ENCODE results near the gene ANKRD50.

ANKRD50 gene

DNA sequence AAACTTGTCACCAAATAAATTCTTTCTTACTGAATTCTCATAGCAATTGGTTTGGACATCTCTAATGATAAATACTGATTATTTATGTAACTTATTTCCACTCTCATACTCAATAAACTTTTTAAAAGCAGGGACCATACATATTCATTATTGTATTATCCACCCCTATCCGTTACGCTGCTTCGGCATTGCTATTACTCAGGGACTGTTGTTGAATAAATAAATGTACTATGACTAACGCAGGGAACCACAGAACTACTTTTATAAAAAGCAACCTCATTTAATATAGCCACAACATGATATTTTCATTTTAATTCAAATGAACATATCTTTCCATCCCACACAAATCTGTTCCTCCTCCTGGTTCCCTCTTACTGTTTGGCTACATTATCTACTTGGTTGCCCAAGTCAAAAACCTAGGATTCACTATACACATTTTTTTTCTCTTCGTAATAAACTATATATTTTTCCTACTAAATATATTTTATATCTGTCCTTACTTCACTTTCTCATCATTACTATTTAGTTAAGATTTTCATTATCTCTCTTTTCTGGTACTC lies 14.9 kb upstream of the ANKRD50 start:
- TF ChIP-seq SIN3A (IDR thresholded peaks at IDR 0.05; ENCODE audit: borderline replicate concordance, insufficient read depth, low read length) (no peak), FOXP2 (optimal IDR thresholded peaks at IDR 0.05; ENCODE audit: borderline replicate concordance, extremely low read depth, extremely low read length, insufficient read depth) (no peak), POLR2AphosphoS5 (IDR thresholded peaks at IDR 0.05; ENCODE audit: low read depth, low read length) (no peak), REST (IDR thresholded peaks at IDR 0.05; ENCODE audit: insufficient read depth in 1 of 2, low read depth in 2 of 2, low read length in 2 of 2) (no peak), TAF1 (IDR thresholded peaks at IDR 0.05; ENCODE audit: borderline replicate concordance, insufficient read depth, low read length) (no peak)

GRCh38 chr4:124726269-124726668 lies 13.7 kb upstream of the ANKRD50 start:
- TF ChIP-seq TAF1 (IDR thresholded peaks at IDR 0.05; ENCODE audit: borderline replicate concordance, insufficient read depth, low read length) (no peak), POLR2AphosphoS5 (IDR thresholded peaks at IDR 0.05; ENCODE audit: low read depth, low read length) (no peak), REST (IDR thresholded peaks at IDR 0.05; ENCODE audit: insufficient read depth in 1 of 2, low read depth in 2 of 2, low read length in 2 of 2) (no peak), SIN3A (IDR thresholded peaks at IDR 0.05; ENCODE audit: borderline replicate concordance, insufficient read depth, low read length) (no peak), FOXP2 (optimal IDR thresholded peaks at IDR 0.05; ENCODE audit: borderline replicate concordance, extremely low read depth, extremely low read length, insufficient read depth) (no peak)

GRCh38 chr4:124722071-124722470 lies 9.5 kb upstream of the ANKRD50 start:
- TF ChIP-seq REST (IDR thresholded peaks at IDR 0.05; ENCODE audit: insufficient read depth in 1 of 2, low read depth in 2 of 2, low read length in 2 of 2) (no peak), SIN3A (IDR thresholded peaks at IDR 0.05; ENCODE audit: borderline replicate concordance, insufficient read depth, low read length) (no peak), TAF1 (IDR thresholded peaks at IDR 0.05; ENCODE audit: borderline replicate concordance, insufficient read depth, low read length) (no peak), FOXP2 (optimal IDR thresholded peaks at IDR 0.05; ENCODE audit: borderline replicate concordance, extremely low read depth, extremely low read length, insufficient read depth) (no peak), POLR2AphosphoS5 (IDR thresholded peaks at IDR 0.05; ENCODE audit: low read depth, low read length) (no peak)

DNA sequence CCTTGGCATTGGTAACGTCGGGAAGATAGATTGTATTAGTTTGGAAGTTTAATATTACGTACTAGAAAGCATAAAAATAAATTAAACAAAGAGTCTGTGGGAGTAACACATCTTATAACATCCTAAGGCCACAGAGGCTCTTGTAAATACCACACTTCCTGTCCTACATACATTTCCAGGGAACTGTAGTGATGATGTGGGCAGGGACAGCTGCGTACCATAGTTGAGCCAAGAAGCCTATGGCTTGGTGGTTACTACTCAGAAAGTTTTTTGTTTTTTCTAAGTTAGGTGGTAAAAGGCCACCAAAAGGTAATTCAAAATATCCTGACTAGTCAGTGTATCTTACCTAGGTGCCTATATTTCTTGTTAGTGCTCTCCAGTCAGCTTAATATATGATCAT lies 4.6 kb upstream of the ANKRD50 start:
- TF ChIP-seq POLR2AphosphoS5 (IDR thresholded peaks at IDR 0.05; ENCODE audit: low read depth, low read length) (no peak), TAF1 (IDR thresholded peaks at IDR 0.05; ENCODE audit: borderline replicate concordance, insufficient read depth, low read length) (no peak), REST (IDR thresholded peaks at IDR 0.05; ENCODE audit: insufficient read depth in 1 of 2, low read depth in 2 of 2, low read length in 2 of 2) (no peak)

- TF ChIP-seq REST (IDR thresholded peaks at IDR 0.05; ENCODE audit: insufficient read depth in 1 of 2, low read depth in 2 of 2, low read length in 2 of 2) (no peak), SIN3A (IDR thresholded peaks at IDR 0.05; ENCODE audit: borderline replicate concordance, insufficient read depth, low read length) (no peak), POLR2AphosphoS5 (IDR thresholded peaks at IDR 0.05; ENCODE audit: low read depth, low read length) (no peak), FOXP2 (optimal IDR thresholded peaks at IDR 0.05; ENCODE audit: borderline replicate concordance, extremely low read depth, extremely low read length, insufficient read depth) (no peak), TAF1 (IDR thresholded peaks at IDR 0.05; ENCODE audit: borderline replicate concordance, insufficient read depth, low read length) (no peak)
These were observed 657 bp upstream of the ANKRD50 start for GRCh38 chr4:124713185-124713592.

Data from PFSK-1 (cell line).